HFFc6 (cell line): Measurements from ENCODE around the gene TAAR9. TPM values are rescaled to one million over a fixed set of nuclear protein-coding genes. Genes with fewer than 3 reads are reported as not detected.
A peak's percentile ranks its signal among the peaks of the same experiment; 100 is the strongest.

Source experiments
- DNase-seq: peaks from one replicate; pipeline ENCODE4 v3.0.0-alpha.2; 2018
- H3K27ac Mint-ChIP-seq: 2 replicates; pipeline ENCODE4 v1.8.0; 2020; ENCODE audit warnings: mild to moderate bottlenecking, mixed read lengths
- H3K27me3 Mint-ChIP-seq: 2 replicates; pipeline ENCODE4 v1.8.0; 2021; ENCODE audit warnings: mild to moderate bottlenecking, moderate library complexity, mixed read lengths; ENCODE audit not compliant: insufficient read depth
- H3K36me3 Mint-ChIP-seq: 2 replicates; pipeline ENCODE4 v1.8.0; 2021; ENCODE audit warnings: low read depth, mixed read lengths
- H3K4me1 Mint-ChIP-seq: 2 replicates; pipeline ENCODE4 v1.8.0; 2020; ENCODE audit warnings: low read depth, mixed read lengths
- H3K4me3 Mint-ChIP-seq: 2 replicates; pipeline ENCODE4 v1.8.0; 2020; ENCODE audit warnings: mild to moderate bottlenecking, moderate library complexity, mixed read lengths
- H3K9me3 Mint-ChIP-seq: 2 replicates; pipeline ENCODE4 v1.8.0; 2020; ENCODE audit warnings: mild to moderate bottlenecking, mixed read lengths
- total RNA-seq, 6 experiments: library from RNA; stranded (reverse); fragmentation: NEBNext Ultra II Directional; extraction: Animal tissue kit (Norgen Biotek cat#: 25700); gene quantifications; 2 replicates in 1 of 6; 3 replicates in 5 of 6; pipeline ENCODE4 v1.2.3, GENCODE V29; 2021
- TF ChIP-seq, protein P1 (sequence below): fragments of 200-600 bp; sonication (generic); IDR thresholded peaks from 2 replicates; pipeline ENCODE4 v1.5.0; 2021; ENCODE audit warnings: antibody characterized with exemption, mild to moderate bottlenecking

TAAR9 gene
- total RNA-seq, 6 experiments from 2014 or later = not detected

DNA sequence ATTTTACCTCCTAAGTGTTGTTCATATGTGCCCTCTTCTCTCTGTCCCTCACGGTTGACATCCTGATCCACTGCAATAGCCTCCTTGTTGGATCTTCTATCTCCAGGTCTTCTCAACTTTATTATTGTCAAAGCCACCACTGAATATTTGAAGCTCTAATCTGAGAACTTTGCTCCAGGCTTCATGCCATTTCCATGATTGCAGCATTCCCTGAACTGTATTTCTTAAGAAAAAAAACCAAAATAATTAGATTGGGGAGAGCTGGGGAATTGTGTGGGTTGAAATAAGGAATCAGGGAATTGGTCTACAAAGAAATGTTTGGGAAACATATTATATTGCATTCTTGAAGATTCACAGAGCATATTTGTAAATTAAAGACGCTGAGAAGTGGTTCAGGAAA lies 22.7 kb upstream of the TAAR9 start:
- no peak overlapping the region for H3K4me3 Mint-ChIP-seq
- TF ChIP-seq, protein P1, sequence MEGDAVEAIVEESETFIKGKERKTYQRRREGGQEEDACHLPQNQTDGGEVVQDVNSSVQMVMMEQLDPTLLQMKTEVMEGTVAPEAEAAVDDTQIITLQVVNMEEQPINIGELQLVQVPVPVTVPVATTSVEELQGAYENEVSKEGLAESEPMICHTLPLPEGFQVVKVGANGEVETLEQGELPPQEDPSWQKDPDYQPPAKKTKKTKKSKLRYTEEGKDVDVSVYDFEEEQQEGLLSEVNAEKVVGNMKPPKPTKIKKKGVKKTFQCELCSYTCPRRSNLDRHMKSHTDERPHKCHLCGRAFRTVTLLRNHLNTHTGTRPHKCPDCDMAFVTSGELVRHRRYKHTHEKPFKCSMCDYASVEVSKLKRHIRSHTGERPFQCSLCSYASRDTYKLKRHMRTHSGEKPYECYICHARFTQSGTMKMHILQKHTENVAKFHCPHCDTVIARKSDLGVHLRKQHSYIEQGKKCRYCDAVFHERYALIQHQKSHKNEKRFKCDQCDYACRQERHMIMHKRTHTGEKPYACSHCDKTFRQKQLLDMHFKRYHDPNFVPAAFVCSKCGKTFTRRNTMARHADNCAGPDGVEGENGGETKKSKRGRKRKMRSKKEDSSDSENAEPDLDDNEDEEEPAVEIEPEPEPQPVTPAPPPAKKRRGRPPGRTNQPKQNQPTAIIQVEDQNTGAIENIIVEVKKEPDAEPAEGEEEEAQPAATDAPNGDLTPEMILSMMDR = no peak
- H3K36me3 Mint-ChIP-seq = no peaks in the 10 kb centered on the region
- no peaks in the 10 kb centered on the region for H3K9me3 Mint-ChIP-seq
- DNase-seq = no peak
- peaks cover 12% of the 10 kb centered on the region for H3K27me3 Mint-ChIP-seq
- H3K4me1 Mint-ChIP-seq = peaks cover 31% of the 10 kb centered on the region
- no peak overlapping the region for H3K27ac Mint-ChIP-seq

DNA sequence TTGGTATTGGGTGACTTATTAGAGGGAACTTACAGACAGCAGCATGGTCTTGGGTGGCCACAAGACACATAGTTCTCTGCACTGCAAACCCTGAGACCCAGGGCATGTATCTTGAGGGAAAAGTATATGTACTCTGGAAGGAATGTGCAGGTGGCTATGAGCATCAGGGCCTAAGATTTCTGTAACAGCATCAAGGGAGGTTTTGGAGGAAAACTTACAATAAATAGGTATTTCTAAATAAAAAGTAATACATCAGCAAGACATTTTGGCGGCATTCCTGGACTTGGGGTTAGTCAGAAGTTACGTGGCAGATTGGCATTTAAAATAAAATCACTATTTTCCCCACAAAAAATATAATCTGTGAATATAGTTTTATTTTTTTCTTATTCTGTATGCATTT lies 17.1 kb upstream of the TAAR9 start:
- Mint-ChIP-seq H3K36me3 (no peaks in the 10 kb centered on the region), H3K27me3 (peaks cover 15% of the 10 kb centered on the region), H3K27ac (no peak overlapping the region), H3K4me1 (peaks cover 22% of the 10 kb centered on the region), H3K9me3 (no peaks in the 10 kb centered on the region), H3K4me3 (no peak overlapping the region)
- TF ChIP-seq, protein P1 = no peak
- no peak for DNase-seq

DNA sequence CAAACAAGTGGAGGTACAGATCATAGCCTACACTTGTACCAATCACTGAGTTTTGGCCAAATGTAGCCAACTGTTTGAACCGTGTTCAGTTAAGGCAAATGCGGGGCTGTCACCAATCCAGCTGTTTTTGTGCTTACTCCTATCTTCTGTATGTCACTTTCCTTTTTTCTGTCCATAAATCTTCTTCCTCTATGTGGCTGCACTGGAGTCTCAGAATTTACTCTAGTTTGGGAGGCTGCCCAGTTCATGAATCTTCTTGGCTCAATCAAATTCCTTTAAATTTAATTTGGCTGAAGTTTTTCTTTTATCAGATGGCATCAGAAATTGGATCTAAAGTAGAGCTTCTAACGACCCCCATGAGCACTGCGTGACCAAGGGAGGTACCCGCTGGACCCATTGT lies 13.4 kb upstream of the TAAR9 start:
- Mint-ChIP-seq H3K27me3 (peaks cover 10% of the 10 kb centered on the region), H3K27ac (no peak overlapping the region), H3K4me3 (no peak overlapping the region), H3K4me1 (peaks cover 42% of the 10 kb centered on the region), H3K36me3 (no peaks in the 10 kb centered on the region), H3K9me3 (no peaks in the 10 kb centered on the region)
- DNase-seq = no peak
- TF ChIP-seq, protein P1 = no peak

DNA sequence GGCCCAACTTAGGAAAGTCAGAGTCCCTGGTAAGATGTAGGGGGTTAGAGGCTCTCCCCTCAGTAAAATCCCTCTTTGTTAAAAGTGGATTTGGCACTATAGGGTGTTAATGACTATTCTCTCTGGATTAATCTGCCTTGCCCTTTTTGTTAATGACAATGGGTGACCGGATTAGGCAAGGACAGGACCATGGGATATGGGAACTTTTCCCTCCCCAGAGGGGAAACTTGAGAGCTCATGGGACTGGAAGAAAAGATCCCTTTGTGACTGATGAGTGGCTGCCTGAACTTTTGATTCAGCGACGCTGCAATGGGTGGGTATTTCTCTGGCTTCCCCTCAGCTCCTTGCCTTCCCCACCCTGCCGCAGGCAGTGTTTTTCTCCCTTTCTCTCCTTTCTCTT lies 12.2 kb upstream of the TAAR9 start:
- peaks cover 39% of the 10 kb centered on the region for H3K4me1 Mint-ChIP-seq
- TF ChIP-seq, protein P1 = no peak
- H3K27ac Mint-ChIP-seq = no peak overlapping the region
- DNase-seq = no peak
- H3K4me3 Mint-ChIP-seq = no peak overlapping the region
- no peaks in the 10 kb centered on the region for H3K36me3 Mint-ChIP-seq
- H3K9me3 Mint-ChIP-seq = no peaks in the 10 kb centered on the region
- peaks cover 10% of the 10 kb centered on the region for H3K27me3 Mint-ChIP-seq

DNA sequence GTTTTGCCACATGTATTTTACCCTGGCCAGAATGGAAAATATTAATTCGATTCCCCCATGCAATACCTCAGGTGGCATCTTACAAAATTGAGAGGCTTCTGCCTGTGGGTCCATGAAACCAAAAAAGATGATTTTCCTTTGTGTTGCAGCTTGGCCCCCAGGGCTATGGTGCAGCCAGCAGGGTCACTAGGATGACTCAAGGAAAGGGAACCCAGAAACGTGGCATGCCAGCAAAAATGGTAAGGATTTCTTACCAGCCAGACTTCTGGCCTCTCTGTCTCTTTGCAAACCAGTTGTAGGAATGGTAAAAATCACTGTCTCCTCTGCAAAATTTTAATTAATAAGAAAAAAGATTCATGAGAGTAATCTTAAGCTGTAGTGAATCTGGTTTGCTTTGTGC lies 11.6 kb upstream of the TAAR9 start:
- Mint-ChIP-seq H3K27me3 (peaks cover 10% of the 10 kb centered on the region), H3K9me3 (no peaks in the 10 kb centered on the region), H3K27ac (no peak overlapping the region), H3K4me1 (peaks cover 33% of the 10 kb centered on the region), H3K4me3 (no peak overlapping the region), H3K36me3 (no peaks in the 10 kb centered on the region)
- DNase-seq = no peak
- TF ChIP-seq, protein P1 = no peak

DNA sequence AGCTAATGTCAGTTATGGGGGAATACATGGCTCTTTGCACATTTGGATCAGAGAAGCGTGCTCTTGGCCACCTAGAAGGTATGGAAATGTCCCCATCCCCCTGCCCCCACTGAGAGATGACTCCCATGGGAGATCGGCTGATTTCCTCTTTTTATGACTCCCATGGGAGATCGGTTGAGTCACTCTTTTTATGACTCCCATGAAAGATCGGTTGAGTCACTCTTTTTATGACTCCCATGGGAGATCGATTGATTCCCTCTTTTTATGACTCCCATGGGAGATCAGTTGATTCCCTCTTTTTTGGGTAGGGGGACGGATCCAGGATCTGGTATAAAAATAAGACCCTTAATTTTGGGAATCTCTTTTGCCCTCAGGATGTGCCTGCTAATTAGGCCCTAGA lies 10.3 kb upstream of the TAAR9 start:
- Mint-ChIP-seq H3K9me3 (no peaks in the 10 kb centered on the region), H3K27ac (peak overlapping the region; percentile 55), H3K36me3 (no peaks in the 10 kb centered on the region), H3K4me3 (peak overlapping the region; percentile 50), H3K4me1 (peaks cover 25% of the 10 kb centered on the region), H3K27me3 (peaks cover 10% of the 10 kb centered on the region)
- TF ChIP-seq, protein P1 = no peak
- peak; percentile 43 for DNase-seq
